Activated naive CD4-positive, alpha-beta T cell (primary cell): ENCODE results near the gene PRR36.
"Not testable (repeated sequence)": the region's sequence is repeated elsewhere in the genome, so short reads cannot be mapped to it uniquely, and the experiment has no call there.

Source experiments
- DNase-seq, 4 experiments: peaks; one replicate each; lab custom pipeline; 2025; lab: John Stamatoyannopoulos, UW

Gene PRR36

GRCh38 chr19:7899751-7900378, 25.7 kb upstream of the PRR36 start:
- no peak for DNase-seq

- no peak for DNase-seq
Measured at GRCh38 chr19:7898967-7899366, 24.8 kb upstream of the PRR36 start.

- no peak for DNase-seq
Measured at GRCh38 chr19:7897292-7897691, 23.1 kb upstream of the PRR36 start.

GRCh38 chr19:7895565-7895964, 21.4 kb upstream of the PRR36 start:
- DNase-seq: no peak

GRCh38 chr19:7894612-7895309, 20.6 kb upstream of the PRR36 start:
- DNase-seq: no peak

GRCh38 chr19:7893362-7894101, 19.3 kb upstream of the PRR36 start:
- not testable (repeated sequence) for DNase-seq

GRCh38 chr19:7888826-7889217, 14.6 kb upstream of the PRR36 start:
- DNase-seq: no peak

GRCh38 chr19:7888145-7888825, 14.1 kb upstream of the PRR36 start, which contains the start of gene LRRC8E:
TSS of gene LRRC8E (plus strand) at chr19:7888510. CDS start at chr19:7895604, 7,094 bp downstream.
- peak in 1 of 4 experiments; percentile 30 for DNase-seq

GRCh38 chr19:7887408-7888144, 13.4 kb upstream of the PRR36 start:
- DNase-seq: no peak

GRCh38 chr19:7885818-7886217, 11.6 kb upstream of the PRR36 start:
- no peak for DNase-seq

- no peak for DNase-seq
Measured at GRCh38 chr19:7883796-7884570, 9.8 kb upstream of the PRR36 start.

GRCh38 chr19:7883105-7883504, 8.9 kb upstream of the PRR36 start:
- no peak for DNase-seq

GRCh38 chr19:7881910-7882309, 7.7 kb upstream of the PRR36 start:
- no peak for DNase-seq

GRCh38 chr19:7879836-7880235, 5.6 kb upstream of the PRR36 start:
- no peak for DNase-seq

GRCh38 chr19:7879111-7879807, 5.1 kb upstream of the PRR36 start:
- no peak for DNase-seq

- no peak for DNase-seq
Measured at GRCh38 chr19:7877249-7877836, 3.2 kb upstream of the PRR36 start.

GRCh38 chr19:7874897-7875273, 695 bp upstream of the PRR36 start:
- DNase-seq: peak in 1 of 4 experiments; percentile 11

GRCh38 chr19:7873304-7874075, 700 bp downstream of the PRR36 start:
- no peak for DNase-seq
